WERI-Rb-1 (cell line): ENCODE measurements around the gene SMC6.

ENCODE experiments used
- DNase-seq: peaks from one replicate; pipeline ENCODE4 v3.0.0-alpha.2; 2020
- H3K27ac ChIP-seq: fragments of 250-450 bp; sonication (Bioruptor Pico); 2 replicates; pipeline ENCODE4 v1.5.1; 2020; ENCODE audit warnings: mild to moderate bottlenecking, moderate library complexity
- H3K27me3 ChIP-seq: fragments of 250-450 bp; sonication (Bioruptor Pico); 2 replicates; pipeline ENCODE4 v1.5.1; 2021; ENCODE audit warnings: mild to moderate bottlenecking, low read depth, moderate library complexity; ENCODE audit not compliant: insufficient read depth, severe bottlenecking
- H3K36me3 ChIP-seq: fragments of 250-450 bp; sonication (Bioruptor Pico); 2 replicates; pipeline ENCODE4 v1.5.1; 2020; ENCODE audit warnings: mild to moderate bottlenecking, moderate library complexity
- H3K4me3 ChIP-seq: 2 replicates; pipeline ENCODE4 v1.5.1; 2011; ENCODE audit warnings: low read depth, mild to moderate bottlenecking, control low read depth, low read length
- H3K9me3 ChIP-seq: fragments of 250-450 bp; sonication (Bioruptor Pico); 2 replicates; pipeline ENCODE4 v1.5.1; 2021; ENCODE audit warnings: mild to moderate bottlenecking, moderate library complexity; ENCODE audit not compliant: severe bottlenecking
- CTCF ChIP-seq: IDR thresholded peaks from 2 replicates; pipeline ENCODE4 v1.5.1; 2011; ENCODE audit warnings: low read depth, mild to moderate bottlenecking, control low read depth, inconsistent platforms, low read length

The SMC6 gene

GRCh38 chr2:17752246-17752645 is 1.4 kb downstream of the SMC6 start:
- peaks cover 13% of the 10 kb centered on the region for H3K36me3 ChIP-seq
- no peak overlapping the region for H3K27ac ChIP-seq
- no peaks in the 10 kb centered on the region for H3K9me3 ChIP-seq
- no peak for TF ChIP-seq CTCF
- peak overlapping the region; percentile 91 for H3K4me3 ChIP-seq
- H3K27me3 ChIP-seq, result no peaks in the 10 kb centered on the region
- no peak for DNase-seq

GRCh38 chr2:17749753-17750438 is 3.7 kb downstream of the SMC6 start:
- H3K4me3 ChIP-seq, result no peak overlapping the region

GRCh38 chr2:17748745-17749144 is 4.9 kb downstream of the SMC6 start:
- no peaks in the 10 kb centered on the region for H3K9me3 ChIP-seq
- peaks cover 25% of the 10 kb centered on the region for H3K36me3 ChIP-seq
- no peak overlapping the region for H3K27ac ChIP-seq
- H3K4me3 ChIP-seq, result no peak overlapping the region
- no peaks in the 10 kb centered on the region for H3K27me3 ChIP-seq
- TF ChIP-seq CTCF, result no peak
- DNase-seq, result no peak

More at GRCh38 chr2:17749753-17750438, 3.7 kb downstream of the SMC6 start:
- no peaks in the 10 kb centered on the region for H3K9me3 ChIP-seq
- TF ChIP-seq CTCF, result no peak
- H3K36me3 ChIP-seq, result peaks cover 22% of the 10 kb centered on the region
- no peak overlapping the region for H3K27ac ChIP-seq
- H3K27me3 ChIP-seq, result no peaks in the 10 kb centered on the region
- DNase-seq, result no peak

GRCh38 chr2:17747684-17748452 is 5.7 kb downstream of the SMC6 start:
- Histone ChIP-seq H3K27ac (no peak overlapping the region), H3K9me3 (no peaks in the 10 kb centered on the region), H3K27me3 (no peaks in the 10 kb centered on the region), H3K36me3 (peaks cover 26% of the 10 kb centered on the region), H3K4me3 (no peak overlapping the region)
- no peak for DNase-seq
- no peak for TF ChIP-seq CTCF

GRCh38 chr2:17740203-17740602 is 13.4 kb downstream of the SMC6 start:
- H3K4me3 ChIP-seq, result no peak overlapping the region
- H3K36me3 ChIP-seq, result peaks cover 74% of the 10 kb centered on the region
- no peak for DNase-seq
- H3K27ac ChIP-seq, result no peak overlapping the region
- no peaks in the 10 kb centered on the region for H3K27me3 ChIP-seq
- no peak for TF ChIP-seq CTCF
- H3K9me3 ChIP-seq, result no peaks in the 10 kb centered on the region
